HepG2 (cell line): Measurements from ENCODE around the gene CLDN15. TPM values are rescaled to one million over a fixed set of nuclear protein-coding genes. Genes with fewer than 3 reads are reported as not detected.

Source experiments
- FOXO1 ChIP-seq: sonication (generic); formaldehyde crosslinking; IDR thresholded peaks from 2 replicates; pipeline ENCODE4 v1.4.0; 2020; ENCODE audit warnings: missing genetic modification reagents
- MED1 ChIP-seq: sonication (generic); formaldehyde crosslinking; IDR thresholded peaks from 2 replicates; pipeline ENCODE4 v1.4.0; 2020; ENCODE audit warnings: missing genetic modification reagents
- MED13 ChIP-seq: sonication (generic); formaldehyde crosslinking; IDR thresholded peaks from 2 replicates; pipeline ENCODE4 v1.5.0; 2020; ENCODE audit warnings: missing genetic modification reagents
- MED8 ChIP-seq: sonication (generic); formaldehyde crosslinking; IDR thresholded peaks from 2 replicates; pipeline ENCODE4 v1.8.1; 2023; ENCODE audit warnings: mild to moderate bottlenecking, missing genetic modification reagents; ENCODE audit not compliant: insufficient replicate concordance
- RNF2 ChIP-seq: fragments of 450-650 bp; conservative IDR thresholded peaks from 2 replicates; pipeline ENCODE4 v1.6.1; 2016; ENCODE audit warnings: low read depth
- TAF15 ChIP-seq: fragments of 200-400 bp; formaldehyde crosslinking; IDR thresholded peaks from one replicate; pipeline ENCODE4 v1.6.1; 2018; ENCODE audit warnings: mild to moderate bottlenecking, low read depth, low read length; ENCODE audit not compliant: poor library complexity, severe bottlenecking
- YY1 ChIP-seq: IDR thresholded peaks from 2 replicates; pipeline ENCODE4 v1.6.1; 2011; ENCODE audit warnings: low read length, low read depth, moderate library complexity, mild to moderate bottlenecking; ENCODE audit not compliant: insufficient read depth, insufficient replicate concordance
- ZBTB40 ChIP-seq, 2 experiments: fragments of 450-650 bp in 1 of 2; sonication (generic) in 1 of 2; formaldehyde crosslinking in 1 of 2; IDR thresholded peaks; 2 replicates each; pipeline versions ENCODE4 v1.6.1 to v1.8.0; 2016 to 2022; ENCODE audit warnings: antibody characterized with exemption in 1 of 2, mild to moderate bottlenecking in 1 of 2, missing genetic modification reagents in 1 of 2
- ZMYM4 ChIP-seq: sonication (generic); formaldehyde crosslinking; IDR thresholded peaks from 2 replicates; pipeline ENCODE4 v1.8.1; 2023; ENCODE audit warnings: mild to moderate bottlenecking, missing genetic modification reagents
- ZNF12 ChIP-seq: sonication (generic); formaldehyde crosslinking; IDR thresholded peaks from 2 replicates; pipeline ENCODE4 v1.5.0; 2020; ENCODE audit warnings: missing genetic modification reagents
- ZNF546 ChIP-seq: sonication (generic); formaldehyde crosslinking; conservative IDR thresholded peaks from 2 replicates; pipeline ENCODE4 v1.8.1; 2023; ENCODE audit warnings: mild to moderate bottlenecking, missing genetic modification reagents
- ZNF605 ChIP-seq: sonication (generic); formaldehyde crosslinking; IDR thresholded peaks from 2 replicates; pipeline ENCODE4 v1.8.0; 2022; ENCODE audit warnings: mild to moderate bottlenecking, missing genetic modification reagents
- ZNF768 ChIP-seq: sonication (generic); formaldehyde crosslinking; IDR thresholded peaks from 2 replicates; pipeline ENCODE4 v1.4.0; 2020; ENCODE audit warnings: missing genetic modification reagents
- polyA plus RNA-seq, 8 experiments: library from polyadenylated mRNA; depleted of rRNA in 3 of 8; stranded (reverse) in 7 of 8; unstranded in 1 of 8; fragments of >200 nt; fragmentation: Illumina TruSeq in 4 of 8; extraction: Trizol in 4 of 8; gene quantifications; 2 replicates each; pipeline versions ENCODE4 v1.2.1 to v1.2.3, GENCODE V29; 2011 to 2016; ENCODE audit warnings: low read depth in 4 of 8, missing spikeins in 1 of 8, mixed read lengths in 1 of 8; ENCODE audit not compliant: insufficient read depth in 1 of 8
- total RNA-seq, 5 experiments: library from RNA; depleted of rRNA; stranded (reverse); fragments of >200 nt; fragmentation: Illumina TruSeq; extraction: Trizol; gene quantifications; 2 replicates each; pipeline ENCODE4 v1.2.3, GENCODE V29; 2016; ENCODE audit warnings: low read depth in 1 of 5
- TF ChIP-seq, protein P1 (sequence below): sonication (generic); formaldehyde crosslinking; IDR thresholded peaks from 2 replicates; pipeline ENCODE4 v1.9.0; 2021; ENCODE audit warnings: missing genetic modification reagents, borderline replicate concordance
- TF ChIP-seq, protein P2 (sequence below): sonication (generic); formaldehyde crosslinking; IDR thresholded peaks from 2 replicates; pipeline ENCODE4 v1.4.0; 2020; ENCODE audit warnings: missing genetic modification reagents

The CLDN15 gene
- total and polyA plus RNA-seq, 2 of the 13 experiments (the other 11 are each of a cell fraction or from before 2014, with no cell fraction given): 7.1 to 17.8 TPM

DNA sequence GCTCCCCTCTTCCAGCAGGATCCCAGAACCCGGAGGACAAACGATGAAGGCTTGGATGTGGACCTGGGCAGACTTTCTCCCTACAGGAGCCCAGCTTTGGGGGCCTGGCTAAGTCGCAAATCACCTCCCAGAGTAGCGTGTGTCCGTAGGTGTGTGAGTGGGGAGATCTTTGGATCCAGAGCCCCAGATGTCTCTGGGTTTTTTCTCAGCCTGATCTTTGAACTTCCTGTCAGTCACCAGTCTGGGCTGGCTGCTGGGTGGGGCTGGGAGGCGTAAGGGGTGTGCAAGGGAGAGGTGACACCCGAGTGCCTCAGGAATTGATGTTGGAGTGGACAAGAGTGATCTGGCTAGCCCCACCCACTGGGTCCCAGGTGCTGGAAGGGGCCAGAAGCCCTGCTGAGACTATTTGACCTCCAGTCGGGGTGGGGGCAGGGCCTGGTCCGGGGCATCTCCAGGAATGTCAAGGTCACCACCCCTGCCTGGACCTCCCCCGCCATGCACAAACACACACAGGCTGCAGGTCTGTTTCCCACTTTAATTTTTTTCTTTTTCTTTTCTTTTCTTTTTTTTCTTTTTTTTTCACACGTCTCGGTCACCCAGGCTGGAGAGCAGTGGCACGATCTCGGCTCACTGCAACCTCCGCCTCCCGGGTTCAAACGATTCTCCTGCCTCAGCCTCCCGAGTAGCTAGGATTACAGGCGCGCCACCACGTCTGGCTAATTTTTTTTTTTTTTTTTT is 36.6 kb downstream of the CLDN15 start, which contains the start of gene MOGAT3 (continued):
- TF ChIP-seq ZNF605 (CRISPR knock-in tag) (no peak), ZNF12 (CRISPR knock-in tag) (no peak), ZMYM4 (CRISPR knock-in tag) (peak; percentile 55; the same call in 1 of the 2 replicates), MED1 (CRISPR knock-in tag) (peak; percentile 90), MED8 (CRISPR knock-in tag) (peak; percentile 53), MED13 (CRISPR knock-in tag) (no peak), ZNF768 (CRISPR knock-in tag) (no peak), ZNF546 (no peak; the same call in 1 of the 2 replicates), ZBTB40 (IDR thresholded peaks at IDR 0.05) (no peak), ZBTB40 (CRISPR knock-in tag; IDR thresholded peaks at IDR 0.05) (peak; percentile 63; the same call in 1 of the 2 replicates), TAF15 (no peak), YY1 (peak; percentile 26), FOXO1 (CRISPR knock-in tag) (peak; percentile 45; the same call in 1 of the 2 replicates), RNF2 (no peak)
- TF ChIP-seq, protein P1, sequence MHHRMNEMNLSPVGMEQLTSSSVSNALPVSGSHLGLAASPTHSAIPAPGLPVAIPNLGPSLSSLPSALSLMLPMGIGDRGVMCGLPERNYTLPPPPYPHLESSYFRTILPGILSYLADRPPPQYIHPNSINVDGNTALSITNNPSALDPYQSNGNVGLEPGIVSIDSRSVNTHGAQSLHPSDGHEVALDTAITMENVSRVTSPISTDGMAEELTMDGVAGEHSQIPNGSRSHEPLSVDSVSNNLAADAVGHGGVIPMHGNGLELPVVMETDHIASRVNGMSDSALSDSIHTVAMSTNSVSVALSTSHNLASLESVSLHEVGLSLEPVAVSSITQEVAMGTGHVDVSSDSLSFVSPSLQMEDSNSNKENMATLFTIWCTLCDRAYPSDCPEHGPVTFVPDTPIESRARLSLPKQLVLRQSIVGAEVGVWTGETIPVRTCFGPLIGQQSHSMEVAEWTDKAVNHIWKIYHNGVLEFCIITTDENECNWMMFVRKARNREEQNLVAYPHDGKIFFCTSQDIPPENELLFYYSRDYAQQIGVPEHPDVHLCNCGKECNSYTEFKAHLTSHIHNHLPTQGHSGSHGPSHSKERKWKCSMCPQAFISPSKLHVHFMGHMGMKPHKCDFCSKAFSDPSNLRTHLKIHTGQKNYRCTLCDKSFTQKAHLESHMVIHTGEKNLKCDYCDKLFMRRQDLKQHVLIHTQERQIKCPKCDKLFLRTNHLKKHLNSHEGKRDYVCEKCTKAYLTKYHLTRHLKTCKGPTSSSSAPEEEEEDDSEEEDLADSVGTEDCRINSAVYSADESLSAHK: no peak
- TF ChIP-seq, protein P2, sequence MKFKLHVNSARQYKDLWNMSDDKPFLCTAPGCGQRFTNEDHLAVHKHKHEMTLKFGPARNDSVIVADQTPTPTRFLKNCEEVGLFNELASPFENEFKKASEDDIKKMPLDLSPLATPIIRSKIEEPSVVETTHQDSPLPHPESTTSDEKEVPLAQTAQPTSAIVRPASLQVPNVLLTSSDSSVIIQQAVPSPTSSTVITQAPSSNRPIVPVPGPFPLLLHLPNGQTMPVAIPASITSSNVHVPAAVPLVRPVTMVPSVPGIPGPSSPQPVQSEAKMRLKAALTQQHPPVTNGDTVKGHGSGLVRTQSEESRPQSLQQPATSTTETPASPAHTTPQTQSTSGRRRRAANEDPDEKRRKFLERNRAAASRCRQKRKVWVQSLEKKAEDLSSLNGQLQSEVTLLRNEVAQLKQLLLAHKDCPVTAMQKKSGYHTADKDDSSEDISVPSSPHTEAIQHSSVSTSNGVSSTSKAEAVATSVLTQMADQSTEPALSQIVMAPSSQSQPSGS (CRISPR knock-in tag): no peak; the same call in 1 of the 2 replicates
